Mucosa of gallbladder (tissue), 1 donor: ENCODE measurements around the gene MACROD2. TPM values are rescaled to one million over a fixed set of nuclear protein-coding genes. Genes with fewer than 3 reads are reported as not detected.

Source experiments
- DNase-seq: peaks from one replicate; pipeline ENCODE4 v3.0.0-alpha.2; 2020; ENCODE audit warnings: low spot score
- total RNA-seq: library from RNA; stranded (reverse); gene quantifications from one replicate; pipeline ENCODE4 v1.2.1, GENCODE V29; 2021
- donor health status: DM: no; HTN: no; CAD: no.

Gene MACROD2
- total RNA-seq, 1 donor from 2014 or later: 7.5 TPM

- no peak for DNase-seq
Observed at GRCh38 chr20:15895126-15895525, 1899.8 kb downstream of the MACROD2 start.

GRCh38 chr20:15895560-15896084, 1900.3 kb downstream of the MACROD2 start:
- DNase-seq: no peak

GRCh38 chr20:15899967-15900366, 1904.7 kb downstream of the MACROD2 start:
- DNase-seq: no peak

GRCh38 chr20:15900443-15900842, 1905.1 kb downstream of the MACROD2 start:
- DNase-seq: no peak

GRCh38 chr20:15902493-15902892, 1907.2 kb downstream of the MACROD2 start:
- no peak for DNase-seq

GRCh38 chr20:15905661-15906060, 1910.3 kb downstream of the MACROD2 start:
- DNase-seq: no peak

- DNase-seq: no peak
Observed at GRCh38 chr20:15909995-15910394, 1914.7 kb downstream of the MACROD2 start.

- DNase-seq: no peak
Observed at GRCh38 chr20:15911581-15911980, 1916.3 kb downstream of the MACROD2 start.

- DNase-seq: no peak
Observed at GRCh38 chr20:15913391-15914025, 1918.2 kb downstream of the MACROD2 start.

- DNase-seq: no peak
Observed at GRCh38 chr20:15916623-15917022, 1921.3 kb downstream of the MACROD2 start.

- DNase-seq: no peak
Observed at GRCh38 chr20:15917283-15917682, 1922.0 kb downstream of the MACROD2 start.

GRCh38 chr20:15918631-15919030, 1923.3 kb downstream of the MACROD2 start:
- no peak for DNase-seq

- DNase-seq: no peak
Observed at GRCh38 chr20:15919118-15919517, 1923.8 kb downstream of the MACROD2 start.

- DNase-seq: no peak
Observed at GRCh38 chr20:15921930-15922329, 1926.6 kb downstream of the MACROD2 start.

GRCh38 chr20:15922556-15922955, 1927.2 kb downstream of the MACROD2 start:
- no peak for DNase-seq

- no peak for DNase-seq
Observed at GRCh38 chr20:15923030-15923776, 1927.9 kb downstream of the MACROD2 start.

- DNase-seq: no peak
Observed at GRCh38 chr20:15924556-15924955, 1929.2 kb downstream of the MACROD2 start.

GRCh38 chr20:15925376-15925775, 1930.1 kb downstream of the MACROD2 start:
- no peak for DNase-seq

- no peak for DNase-seq
Observed at GRCh38 chr20:15927893-15928650, 1932.8 kb downstream of the MACROD2 start.

- no peak for DNase-seq
Observed at GRCh38 chr20:15928946-15929345, 1933.6 kb downstream of the MACROD2 start.

GRCh38 chr20:15930311-15931305, 1935.3 kb downstream of the MACROD2 start:
- DNase-seq: peak; percentile 14
